HepG2 (cell line): ENCODE measurements around the gene ALDH16A1. TPM values are rescaled to one million over a fixed set of nuclear protein-coding genes. Genes with fewer than 3 reads are reported as not detected.
A peak's percentile ranks its signal among the peaks of the same experiment; 100 is the strongest.

ENCODE experiments used
- BCLAF1 ChIP-seq: fragments of 450-650 bp; IDR thresholded peaks from 2 replicates; pipeline ENCODE4 v1.6.1; 2017; ENCODE audit warnings: mild to moderate bottlenecking
- FOSL1 ChIP-seq: sonication (generic); formaldehyde crosslinking; IDR thresholded peaks from 2 replicates; pipeline ENCODE4 v1.9.0; 2021; ENCODE audit warnings: missing genetic modification reagents, borderline replicate concordance
- FOXJ3 ChIP-seq: sonication (generic); formaldehyde crosslinking; IDR thresholded peaks from 2 replicates; pipeline ENCODE4 v1.4.0; 2020; ENCODE audit warnings: missing genetic modification reagents, mild to moderate bottlenecking, borderline replicate concordance
- GZF1 ChIP-seq: sonication (generic); formaldehyde crosslinking; IDR thresholded peaks from 2 replicates; pipeline ENCODE4 v1.5.1; 2020; ENCODE audit warnings: mild to moderate bottlenecking, missing genetic modification reagents
- MEIS1 ChIP-seq: sonication (generic); formaldehyde crosslinking; IDR thresholded peaks from 2 replicates; pipeline ENCODE4 v1.9.0; 2021; ENCODE audit warnings: mild to moderate bottlenecking, missing genetic modification reagents, moderate library complexity, borderline replicate concordance
- MTA1 ChIP-seq: sonication (generic); formaldehyde crosslinking; IDR thresholded peaks from 2 replicates; pipeline ENCODE4 v1.4.0; 2020; ENCODE audit warnings: missing genetic modification reagents, mild to moderate bottlenecking, borderline replicate concordance
- NR2F1 ChIP-seq, 2 experiments: fragments of 450-650 bp in 1 of 2; formaldehyde crosslinking in 1 of 2; IDR thresholded peaks; 2 replicates each; pipeline versions ENCODE4 v1.5.0 to v1.6.1; 2016 to 2020; ENCODE audit warnings: mild to moderate bottlenecking in 1 of 2, missing compliant biosample characterization in 1 of 2, missing genetic modification reagents in 1 of 2, moderate library complexity in 1 of 2
- NRL ChIP-seq: sonication (generic); formaldehyde crosslinking; IDR thresholded peaks from 2 replicates; pipeline ENCODE4 v1.5.0; 2020; ENCODE audit warnings: missing genetic modification reagents, mild to moderate bottlenecking, moderate library complexity, borderline replicate concordance
- ZNF12 ChIP-seq: sonication (generic); formaldehyde crosslinking; IDR thresholded peaks from 2 replicates; pipeline ENCODE4 v1.5.0; 2020; ENCODE audit warnings: missing genetic modification reagents
- ZNF460 ChIP-seq: sonication (generic); formaldehyde crosslinking; IDR thresholded peaks from 2 replicates; pipeline ENCODE4 v1.5.1; 2020; ENCODE audit warnings: missing genetic modification reagents, mild to moderate bottlenecking, borderline replicate concordance
- ZNF558 ChIP-seq: sonication (generic); formaldehyde crosslinking; IDR thresholded peaks from 2 replicates; pipeline ENCODE4 v1.9.0; 2022; ENCODE audit warnings: mild to moderate bottlenecking, missing genetic modification reagents, borderline replicate concordance
- polyA plus RNA-seq, 8 experiments: library from polyadenylated mRNA; depleted of rRNA in 3 of 8; stranded (reverse) in 7 of 8; unstranded in 1 of 8; fragments of >200 nt; fragmentation: Illumina TruSeq in 4 of 8; extraction: Trizol in 4 of 8; gene quantifications; 2 replicates each; pipeline versions ENCODE4 v1.2.1 to v1.2.3, GENCODE V29; 2011 to 2016; ENCODE audit warnings: low read depth in 4 of 8, missing spikeins in 1 of 8, mixed read lengths in 1 of 8; ENCODE audit not compliant: insufficient read depth in 1 of 8
- total RNA-seq, 5 experiments: library from RNA; depleted of rRNA; stranded (reverse); fragments of >200 nt; fragmentation: Illumina TruSeq; extraction: Trizol; gene quantifications; 2 replicates each; pipeline ENCODE4 v1.2.3, GENCODE V29; 2016; ENCODE audit warnings: low read depth in 1 of 5
- TF ChIP-seq, protein P1 (sequence below): sonication (generic); formaldehyde crosslinking; IDR thresholded peaks from 2 replicates; pipeline ENCODE4 v1.8.0; 2022; ENCODE audit warnings: mild to moderate bottlenecking, missing genetic modification reagents
- TF ChIP-seq, protein P2 (sequence below): sonication (generic); formaldehyde crosslinking; IDR thresholded peaks from 2 replicates; pipeline ENCODE4 v1.4.0; 2020; ENCODE audit warnings: mild to moderate bottlenecking, low read depth, missing genetic modification reagents
- TF ChIP-seq, protein P3 (sequence below): sonication (generic); formaldehyde crosslinking; IDR thresholded peaks from 2 replicates; pipeline ENCODE4 v1.5.1; 2020; ENCODE audit warnings: mild to moderate bottlenecking, moderate library complexity, missing genetic modification reagents
- TF ChIP-seq, protein P4 (sequence below): sonication (generic); formaldehyde crosslinking; IDR thresholded peaks from 2 replicates; pipeline ENCODE4 v1.5.0; 2020; ENCODE audit warnings: missing genetic modification reagents
- TF ChIP-seq, protein P5 (sequence below): sonication (generic); formaldehyde crosslinking; IDR thresholded peaks from 2 replicates; pipeline ENCODE4 v1.4.0; 2020; ENCODE audit warnings: missing genetic modification reagents

Gene ALDH16A1
- total and polyA plus RNA-seq, 2 of the 13 experiments (the other 11 are each of a cell fraction or from before 2014, with no cell fraction given), result 8.4 to 34.9 TPM

DNA sequence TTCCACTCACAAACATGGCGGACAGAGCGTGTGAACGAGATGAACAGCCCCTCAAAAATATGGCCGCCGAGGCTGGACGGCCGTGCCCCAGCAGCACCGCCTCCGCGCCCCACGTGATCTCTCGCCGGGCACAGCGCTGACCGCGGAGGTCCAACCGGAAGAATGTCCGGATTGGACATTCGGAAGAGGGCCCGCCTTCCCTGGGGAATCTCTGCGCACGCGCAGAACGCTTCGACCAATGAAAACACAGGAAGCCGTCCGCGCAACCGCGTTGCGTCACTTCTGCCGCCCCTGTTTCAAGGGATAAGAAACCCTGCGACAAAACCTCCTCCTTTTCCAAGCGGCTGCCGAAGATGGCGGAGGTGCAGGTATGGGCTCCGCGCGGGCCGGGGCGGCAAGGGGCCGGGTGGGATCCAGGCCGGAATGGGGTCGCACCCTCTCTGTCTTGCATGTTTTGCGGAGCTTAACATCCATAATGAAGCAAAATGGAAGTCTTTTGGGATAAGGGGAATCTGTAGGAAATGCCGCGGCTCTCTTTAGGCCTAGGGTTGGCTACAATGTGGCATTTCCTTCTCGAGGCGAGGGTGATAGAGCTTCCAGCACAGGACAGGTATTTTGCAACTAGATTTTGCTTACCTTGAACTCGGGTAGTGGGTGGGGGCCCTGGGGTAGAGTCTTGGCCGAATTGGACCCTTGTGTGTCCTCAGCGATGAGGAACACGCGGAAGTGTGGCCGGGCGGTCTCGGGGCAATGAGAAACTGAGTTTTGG lies 34.4 kb downstream of the ALDH16A1 start, which contains the start of gene RPL13A (continued):
- peak; percentile 45; the same call in 1 of the 2 replicates for TF ChIP-seq FOXJ3 (CRISPR knock-in tag)
- 0 out of 2 replicates have a peak, but pooled peaks have one; percentile 57 for TF ChIP-seq ZNF12
- no peak for TF ChIP-seq ZNF460 (CRISPR knock-in tag)
- TF ChIP-seq MTA1 (CRISPR knock-in tag), result no peak
- TF ChIP-seq, protein P1, sequence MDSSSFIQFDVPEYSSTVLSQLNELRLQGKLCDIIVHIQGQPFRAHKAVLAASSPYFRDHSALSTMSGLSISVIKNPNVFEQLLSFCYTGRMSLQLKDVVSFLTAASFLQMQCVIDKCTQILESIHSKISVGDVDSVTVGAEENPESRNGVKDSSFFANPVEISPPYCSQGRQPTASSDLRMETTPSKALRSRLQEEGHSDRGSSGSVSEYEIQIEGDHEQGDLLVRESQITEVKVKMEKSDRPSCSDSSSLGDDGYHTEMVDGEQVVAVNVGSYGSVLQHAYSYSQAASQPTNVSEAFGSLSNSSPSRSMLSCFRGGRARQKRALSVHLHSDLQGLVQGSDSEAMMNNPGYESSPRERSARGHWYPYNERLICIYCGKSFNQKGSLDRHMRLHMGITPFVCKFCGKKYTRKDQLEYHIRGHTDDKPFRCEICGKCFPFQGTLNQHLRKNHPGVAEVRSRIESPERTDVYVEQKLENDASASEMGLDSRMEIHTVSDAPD (CRISPR knock-in tag), result no peak
- TF ChIP-seq, protein P2, sequence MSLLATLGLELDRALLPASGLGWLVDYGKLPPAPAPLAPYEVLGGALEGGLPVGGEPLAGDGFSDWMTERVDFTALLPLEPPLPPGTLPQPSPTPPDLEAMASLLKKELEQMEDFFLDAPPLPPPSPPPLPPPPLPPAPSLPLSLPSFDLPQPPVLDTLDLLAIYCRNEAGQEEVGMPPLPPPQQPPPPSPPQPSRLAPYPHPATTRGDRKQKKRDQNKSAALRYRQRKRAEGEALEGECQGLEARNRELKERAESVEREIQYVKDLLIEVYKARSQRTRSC, result no peak
- TF ChIP-seq MEIS1 (CRISPR knock-in tag), result no peak
- peak; percentile 32; the same call in 1 of the 2 replicates for TF ChIP-seq NRL (CRISPR knock-in tag)
- no peak for TF ChIP-seq NR2F1 (CRISPR knock-in tag; IDR thresholded peaks at IDR 0.05)
- TF ChIP-seq, protein P3, sequence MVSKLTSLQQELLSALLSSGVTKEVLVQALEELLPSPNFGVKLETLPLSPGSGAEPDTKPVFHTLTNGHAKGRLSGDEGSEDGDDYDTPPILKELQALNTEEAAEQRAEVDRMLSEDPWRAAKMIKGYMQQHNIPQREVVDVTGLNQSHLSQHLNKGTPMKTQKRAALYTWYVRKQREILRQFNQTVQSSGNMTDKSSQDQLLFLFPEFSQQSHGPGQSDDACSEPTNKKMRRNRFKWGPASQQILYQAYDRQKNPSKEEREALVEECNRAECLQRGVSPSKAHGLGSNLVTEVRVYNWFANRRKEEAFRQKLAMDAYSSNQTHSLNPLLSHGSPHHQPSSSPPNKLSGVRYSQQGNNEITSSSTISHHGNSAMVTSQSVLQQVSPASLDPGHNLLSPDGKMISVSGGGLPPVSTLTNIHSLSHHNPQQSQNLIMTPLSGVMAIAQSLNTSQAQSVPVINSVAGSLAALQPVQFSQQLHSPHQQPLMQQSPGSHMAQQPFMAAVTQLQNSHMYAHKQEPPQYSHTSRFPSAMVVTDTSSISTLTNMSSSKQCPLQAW (CRISPR knock-in tag), result peak; percentile 20; the same call in 1 of the 2 replicates
- TF ChIP-seq, protein P4, sequence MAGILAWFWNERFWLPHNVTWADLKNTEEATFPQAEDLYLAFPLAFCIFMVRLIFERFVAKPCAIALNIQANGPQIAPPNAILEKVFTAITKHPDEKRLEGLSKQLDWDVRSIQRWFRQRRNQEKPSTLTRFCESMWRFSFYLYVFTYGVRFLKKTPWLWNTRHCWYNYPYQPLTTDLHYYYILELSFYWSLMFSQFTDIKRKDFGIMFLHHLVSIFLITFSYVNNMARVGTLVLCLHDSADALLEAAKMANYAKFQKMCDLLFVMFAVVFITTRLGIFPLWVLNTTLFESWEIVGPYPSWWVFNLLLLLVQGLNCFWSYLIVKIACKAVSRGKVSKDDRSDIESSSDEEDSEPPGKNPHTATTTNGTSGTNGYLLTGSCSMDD (CRISPR knock-in tag), result no peak
- TF ChIP-seq FOSL1 (CRISPR knock-in tag), result no peak
- no peak for TF ChIP-seq GZF1
- TF ChIP-seq ZNF558 (CRISPR knock-in tag), result no peak
- no peak for TF ChIP-seq BCLAF1
- TF ChIP-seq, protein P5, sequence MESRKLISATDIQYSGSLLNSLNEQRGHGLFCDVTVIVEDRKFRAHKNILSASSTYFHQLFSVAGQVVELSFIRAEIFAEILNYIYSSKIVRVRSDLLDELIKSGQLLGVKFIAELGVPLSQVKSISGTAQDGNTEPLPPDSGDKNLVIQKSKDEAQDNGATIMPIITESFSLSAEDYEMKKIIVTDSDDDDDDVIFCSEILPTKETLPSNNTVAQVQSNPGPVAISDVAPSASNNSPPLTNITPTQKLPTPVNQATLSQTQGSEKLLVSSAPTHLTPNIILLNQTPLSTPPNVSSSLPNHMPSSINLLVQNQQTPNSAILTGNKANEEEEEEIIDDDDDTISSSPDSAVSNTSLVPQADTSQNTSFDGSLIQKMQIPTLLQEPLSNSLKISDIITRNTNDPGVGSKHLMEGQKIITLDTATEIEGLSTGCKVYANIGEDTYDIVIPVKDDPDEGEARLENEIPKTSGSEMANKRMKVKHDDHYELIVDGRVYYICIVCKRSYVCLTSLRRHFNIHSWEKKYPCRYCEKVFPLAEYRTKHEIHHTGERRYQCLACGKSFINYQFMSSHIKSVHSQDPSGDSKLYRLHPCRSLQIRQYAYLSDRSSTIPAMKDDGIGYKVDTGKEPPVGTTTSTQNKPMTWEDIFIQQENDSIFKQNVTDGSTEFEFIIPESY (CRISPR knock-in tag), result no peak
